ENCODE data around the gene EIF4H. TPM values are rescaled to one million over a fixed set of nuclear protein-coding genes. Genes with fewer than 3 reads are reported as not detected.
"Not testable (repeated sequence)": the region's sequence is repeated elsewhere in the genome, so short reads cannot be mapped to it uniquely, and the experiment has no call there.

Gene EIF4H
- total RNA-seq, 1 donor from 2014 or later, result 188 TPM

DNA sequence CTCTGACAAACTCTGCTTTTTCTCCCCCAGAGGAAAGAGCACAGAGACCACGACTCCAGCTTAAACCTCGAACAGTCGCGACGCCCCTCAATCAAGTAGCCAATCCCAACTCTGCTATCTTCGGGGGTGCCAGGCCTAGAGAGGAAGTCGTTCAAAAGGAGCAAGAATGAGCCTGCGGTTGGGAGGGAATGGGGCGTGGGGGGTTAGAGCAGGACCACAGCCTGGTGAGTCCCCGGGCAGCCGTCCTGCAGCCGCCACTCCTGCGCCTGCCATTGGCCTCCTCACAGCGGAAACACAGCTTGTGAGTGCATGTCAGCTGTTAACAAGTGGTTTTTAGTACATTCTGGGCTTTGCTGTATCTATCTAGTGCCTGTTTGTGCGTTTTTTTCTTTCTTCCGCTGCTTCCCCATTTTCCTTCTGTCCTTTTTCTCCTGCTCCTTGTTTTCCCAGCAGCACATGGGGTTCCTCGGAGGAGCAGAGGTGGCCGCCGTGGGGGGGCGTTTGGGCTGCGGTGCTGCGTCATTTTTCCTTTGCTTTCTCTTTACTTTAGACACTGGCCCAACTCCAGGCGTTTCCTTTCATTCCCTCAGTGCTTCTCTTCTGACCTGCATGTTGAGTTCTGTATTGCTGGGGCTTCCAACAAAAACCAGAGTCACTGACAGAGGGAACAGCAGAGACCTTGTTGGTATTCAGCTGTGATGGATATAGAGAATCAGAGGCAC lies 21.1 kb downstream of the EIF4H start:
- H3K27me3 ChIP-seq (ENCODE audit: control insufficient read depth in 3 of 3, insufficient read depth in 3 of 3, low read length in 3 of 3); H3K9ac ChIP-seq (ENCODE audit: low read depth in 1 of 3, low read length in 3 of 3); H3K4me1 ChIP-seq (ENCODE audit: control insufficient read depth in 3 of 3, insufficient read depth in 3 of 3, low read length in 3 of 3); H3K9me3 ChIP-seq (ENCODE audit: control insufficient read depth in 3 of 3, low read length in 3 of 3); H3K27ac ChIP-seq (ENCODE audit: low read depth, low read length); H3K4me3 ChIP-seq (ENCODE audit: low read length in 3 of 3): not testable (repeated sequence)
- peaks cover 46 to 55% (median 54%) of the 10 kb centered on the region in 3 donors for H3K36me3 ChIP-seq (ENCODE audit: control insufficient read depth in 3 of 3, insufficient read depth in 3 of 3, low read length in 3 of 3)

DNA sequence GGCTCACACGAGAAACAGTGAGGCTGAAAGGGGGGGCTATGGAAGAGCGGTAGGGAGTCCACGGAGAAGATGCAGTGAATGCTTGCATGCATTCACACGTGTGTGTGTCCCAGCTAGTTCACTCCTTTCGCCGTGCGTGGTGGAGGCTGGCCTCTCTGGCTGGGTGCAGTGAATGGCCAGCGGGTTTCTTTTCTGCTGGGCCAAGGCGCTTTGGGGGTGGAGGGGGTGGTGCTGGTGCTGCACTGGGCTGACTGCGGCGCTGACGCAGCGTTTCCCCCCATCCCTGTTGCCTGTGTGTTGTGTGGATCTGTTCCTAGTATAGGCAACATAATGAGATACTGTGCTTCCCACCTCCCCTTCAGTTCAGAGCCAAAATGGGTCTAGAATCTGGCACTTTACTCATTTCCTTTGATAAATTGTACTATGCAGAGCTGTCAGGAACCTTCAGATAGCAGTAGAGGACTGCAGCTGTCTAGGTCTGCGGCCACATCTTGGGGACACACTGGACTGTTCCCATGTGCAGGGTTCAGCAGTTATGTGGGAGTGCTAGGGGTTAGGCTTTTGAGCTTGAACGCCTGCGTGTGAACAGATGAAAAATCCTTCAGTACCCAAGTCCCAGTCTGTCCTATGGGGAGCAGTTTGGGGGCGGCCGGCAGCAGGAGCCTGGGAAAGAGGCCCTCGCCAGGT lies 22.0 kb downstream of the EIF4H start:
- H3K9me3 ChIP-seq (ENCODE audit: control insufficient read depth in 3 of 3, low read length in 3 of 3); H3K9ac ChIP-seq (ENCODE audit: low read depth in 1 of 3, low read length in 3 of 3); H3K4me1 ChIP-seq (ENCODE audit: control insufficient read depth in 3 of 3, insufficient read depth in 3 of 3, low read length in 3 of 3); H3K4me3 ChIP-seq (ENCODE audit: low read length in 3 of 3); H3K27ac ChIP-seq (ENCODE audit: low read depth, low read length); H3K27me3 ChIP-seq (ENCODE audit: control insufficient read depth in 3 of 3, insufficient read depth in 3 of 3, low read length in 3 of 3): not testable (repeated sequence)
- peaks cover 38 to 47% (median 45%) of the 10 kb centered on the region in 3 donors for H3K36me3 ChIP-seq (ENCODE audit: control insufficient read depth in 3 of 3, insufficient read depth in 3 of 3, low read length in 3 of 3)

DNA sequence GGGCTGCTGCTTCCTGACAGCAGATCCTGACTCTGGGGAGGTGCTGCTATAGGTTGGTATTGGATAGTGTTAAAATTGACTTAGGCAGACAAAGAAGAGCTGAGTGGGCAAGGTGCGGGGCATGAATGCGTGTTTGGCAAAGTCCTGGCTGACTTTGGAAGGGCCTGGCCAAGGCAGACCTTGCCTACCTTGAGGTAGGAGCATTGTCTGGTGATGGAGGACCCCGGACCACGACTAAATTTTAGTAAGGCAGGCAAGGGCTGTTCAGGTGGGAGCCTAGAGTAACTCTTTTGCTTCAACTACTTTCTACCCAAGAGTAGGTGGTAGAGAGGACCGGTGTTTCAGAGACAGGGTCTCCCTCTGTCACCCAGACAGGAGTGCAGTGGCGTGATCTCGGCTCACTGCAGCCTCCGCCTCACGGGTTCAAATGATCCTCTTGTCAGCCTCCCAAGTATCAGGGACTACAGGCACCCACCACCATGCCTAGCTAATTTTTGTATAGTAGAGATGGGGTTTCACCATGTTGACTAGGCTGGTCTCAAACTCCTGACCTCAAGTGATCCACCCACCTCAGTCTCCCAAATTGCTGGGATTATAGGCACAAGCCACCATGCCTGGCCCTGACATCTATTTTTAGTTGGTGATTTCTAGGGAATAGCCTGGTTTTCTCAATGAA lies 23.4 kb downstream of the EIF4H start:
- Histone ChIP-seq H3K9me3 (ENCODE audit: control insufficient read depth in 3 of 3, low read length in 3 of 3) (no peaks in the 10 kb centered on the region), H3K4me3 (ENCODE audit: low read length in 3 of 3) (no peak overlapping the region), H3K27me3 (ENCODE audit: control insufficient read depth in 3 of 3, insufficient read depth in 3 of 3, low read length in 3 of 3) (no peaks in the 10 kb centered on the region), H3K27ac (ENCODE audit: low read depth, low read length) (no peak overlapping the region), H3K9ac (ENCODE audit: low read depth in 1 of 3, low read length in 3 of 3) (no peak overlapping the region), H3K36me3 (ENCODE audit: control insufficient read depth in 3 of 3, insufficient read depth in 3 of 3, low read length in 3 of 3) (peaks cover 35 to 36% (median 35%) of the 10 kb centered on the region in 3 donors), H3K4me1 (ENCODE audit: control insufficient read depth in 3 of 3, insufficient read depth in 3 of 3, low read length in 3 of 3) (no peaks in the 10 kb centered on the region)

DNA sequence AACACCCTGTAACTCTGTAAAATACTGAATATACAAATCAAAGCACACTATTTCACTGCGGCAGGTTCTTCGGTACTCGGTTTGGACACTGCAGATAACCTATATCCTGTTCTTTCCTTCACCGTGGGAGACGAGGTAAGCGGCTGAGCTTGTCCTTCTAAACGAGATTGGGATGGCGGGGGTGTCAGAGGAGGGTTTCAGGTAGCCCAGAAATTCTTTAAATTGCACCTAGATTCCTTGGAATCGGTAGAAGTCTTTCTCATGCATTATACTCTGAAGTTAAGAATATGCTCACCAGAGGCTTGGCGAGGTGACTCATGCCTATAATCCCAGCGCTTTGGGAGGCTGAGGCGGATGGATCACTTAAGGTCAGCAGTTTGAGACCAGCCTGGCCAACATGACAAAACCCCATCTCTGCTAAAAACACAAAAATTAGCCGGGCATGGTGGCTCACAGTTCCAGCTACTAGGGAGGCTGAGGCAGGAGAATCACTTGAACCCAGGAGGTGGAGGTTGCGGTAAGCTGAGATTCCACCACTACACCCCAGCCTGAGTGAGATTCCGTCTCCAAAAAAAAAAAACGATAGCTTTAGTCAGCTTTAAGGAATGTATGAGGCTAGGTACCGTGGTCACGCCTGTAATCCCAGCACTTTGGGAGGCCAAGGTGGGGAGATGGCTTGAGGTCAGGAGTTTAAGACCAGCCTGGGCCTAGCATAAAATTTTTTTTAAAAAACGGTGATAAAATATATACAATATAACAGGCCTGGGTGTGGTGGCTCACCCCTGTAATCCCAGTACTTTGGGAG lies 25.6 kb downstream of the EIF4H start:
- Histone ChIP-seq H3K27ac (ENCODE audit: low read depth, low read length) (no peak overlapping the region), H3K9me3 (ENCODE audit: control insufficient read depth in 3 of 3, low read length in 3 of 3) (no peaks in the 10 kb centered on the region), H3K36me3 (ENCODE audit: control insufficient read depth in 3 of 3, insufficient read depth in 3 of 3, low read length in 3 of 3) (peaks cover 14 to 16% (median 14%) of the 10 kb centered on the region in 3 donors), H3K4me3 (ENCODE audit: low read length in 3 of 3) (no peak overlapping the region), H3K4me1 (ENCODE audit: control insufficient read depth in 3 of 3, insufficient read depth in 3 of 3, low read length in 3 of 3) (no peaks in the 10 kb centered on the region), H3K9ac (ENCODE audit: low read depth in 1 of 3, low read length in 3 of 3) (no peak overlapping the region), H3K27me3 (ENCODE audit: control insufficient read depth in 3 of 3, insufficient read depth in 3 of 3, low read length in 3 of 3) (no peaks in the 10 kb centered on the region)

DNA sequence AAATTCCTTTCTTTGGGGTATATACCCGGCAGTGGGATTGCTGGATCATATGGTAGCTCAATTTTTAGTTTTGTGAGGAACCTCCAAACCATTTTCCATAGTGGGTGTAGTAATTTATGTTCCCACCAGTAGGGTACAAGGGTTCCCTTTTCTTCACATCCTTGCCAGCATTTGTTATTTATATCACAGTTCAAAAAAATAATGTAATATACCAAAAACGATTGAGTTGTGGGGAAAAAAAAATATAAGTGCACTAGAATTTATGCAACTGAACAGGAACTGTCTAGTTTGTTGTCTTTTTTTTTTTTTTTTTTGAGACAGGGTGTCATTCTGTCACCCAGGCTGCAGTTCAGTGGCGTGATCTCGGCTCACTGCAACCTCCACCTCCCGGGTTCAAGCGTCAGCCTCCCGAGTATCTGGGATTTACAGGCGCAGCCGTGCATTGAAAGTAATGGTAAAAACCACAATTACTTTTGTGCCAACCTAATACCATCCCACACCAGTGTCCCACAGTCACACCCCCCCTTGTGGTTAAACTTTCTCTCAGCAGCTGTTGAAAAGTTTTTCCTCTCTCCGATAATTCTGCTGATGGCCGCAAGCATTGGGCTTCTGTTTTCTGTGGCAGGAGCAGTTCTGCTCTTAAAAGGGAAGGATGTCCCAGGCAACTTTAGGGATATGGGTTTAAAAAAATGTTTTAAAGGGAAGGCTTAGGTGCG lies 28.8 kb downstream of the EIF4H start:
- Histone ChIP-seq H3K27me3 (ENCODE audit: control insufficient read depth in 3 of 3, insufficient read depth in 3 of 3, low read length in 3 of 3) (no peaks in the 10 kb centered on the region), H3K36me3 (ENCODE audit: control insufficient read depth in 3 of 3, insufficient read depth in 3 of 3, low read length in 3 of 3) (no peaks in the 10 kb centered on the region), H3K9ac (ENCODE audit: low read depth in 1 of 3, low read length in 3 of 3) (no peak overlapping the region), H3K27ac (ENCODE audit: low read depth, low read length) (no peak overlapping the region), H3K4me1 (ENCODE audit: control insufficient read depth in 3 of 3, insufficient read depth in 3 of 3, low read length in 3 of 3) (peaks cover 3 to 5% (median 5%) of the 10 kb centered on the region in 3 donors), H3K9me3 (ENCODE audit: control insufficient read depth in 3 of 3, low read length in 3 of 3) (no peaks in the 10 kb centered on the region), H3K4me3 (ENCODE audit: low read length in 3 of 3) (no peak overlapping the region)

DNA sequence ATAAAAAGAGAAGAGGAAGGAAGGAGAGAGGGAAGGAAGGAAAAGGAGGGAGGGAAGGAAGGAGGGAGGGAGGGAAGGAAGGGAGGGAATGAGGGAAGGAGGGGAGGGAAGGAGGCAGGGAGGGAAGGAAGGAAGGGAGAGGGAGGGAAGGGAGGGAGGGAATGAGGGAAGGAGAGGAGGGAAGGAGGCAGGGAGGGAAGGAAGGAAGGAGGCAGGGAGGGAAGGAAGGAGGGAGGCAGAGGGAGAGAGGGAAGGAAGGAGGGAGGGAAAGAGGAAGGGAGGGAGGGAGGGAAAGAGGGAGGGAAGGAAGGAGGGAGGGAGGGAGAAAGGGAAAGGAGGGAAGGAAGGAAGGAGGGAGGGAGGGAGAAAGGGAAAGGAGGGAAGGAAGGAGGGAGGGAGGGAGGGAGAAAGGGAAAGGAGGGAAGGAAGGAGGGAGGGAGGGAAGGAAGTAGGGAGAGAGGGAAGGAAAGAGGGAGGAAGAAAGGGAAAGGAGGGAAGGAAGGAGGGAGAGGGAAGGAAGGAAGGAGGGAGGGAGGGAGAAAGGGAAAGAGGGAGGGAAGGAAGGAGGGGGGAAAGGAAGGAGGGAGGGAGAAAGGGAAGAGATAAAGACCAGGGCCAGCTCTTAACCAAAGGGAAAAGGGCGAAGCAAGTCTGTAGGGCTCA lies 29.9 kb downstream of the EIF4H start:
- Histone ChIP-seq H3K9me3 (ENCODE audit: control insufficient read depth in 3 of 3, low read length in 3 of 3) (no peaks in the 10 kb centered on the region), H3K27me3 (ENCODE audit: control insufficient read depth in 3 of 3, insufficient read depth in 3 of 3, low read length in 3 of 3) (no peaks in the 10 kb centered on the region), H3K36me3 (ENCODE audit: control insufficient read depth in 3 of 3, insufficient read depth in 3 of 3, low read length in 3 of 3) (no peaks in the 10 kb centered on the region), H3K4me1 (ENCODE audit: control insufficient read depth in 3 of 3, insufficient read depth in 3 of 3, low read length in 3 of 3) (peaks cover 3 to 5% (median 5%) of the 10 kb centered on the region in 3 donors), H3K9ac (ENCODE audit: low read depth in 1 of 3, low read length in 3 of 3) (no peak overlapping the region), H3K4me3 (ENCODE audit: low read length in 3 of 3) (no peak overlapping the region), H3K27ac (ENCODE audit: low read depth, low read length) (no peak overlapping the region)

DNA sequence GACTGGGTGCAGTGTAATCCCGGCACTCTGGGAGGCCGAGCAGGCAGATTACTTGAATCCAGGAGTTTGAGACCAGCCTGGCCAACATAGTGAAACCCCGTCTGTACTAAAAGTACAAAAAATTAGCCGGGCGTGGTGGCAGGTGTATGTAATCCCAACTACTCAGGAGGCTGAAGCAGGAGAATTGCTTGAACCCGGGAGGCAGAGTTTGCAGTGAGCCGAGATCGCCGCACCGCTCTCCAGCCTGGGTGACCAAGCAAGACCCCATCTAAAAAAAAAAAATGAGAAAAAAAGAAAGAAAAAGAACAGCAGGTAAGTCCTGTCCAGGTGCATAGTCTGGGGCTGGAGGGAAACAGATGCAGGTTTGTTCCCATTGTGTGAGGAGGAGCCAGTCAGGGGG lies 31.9 kb downstream of the EIF4H start:
- H3K27me3 ChIP-seq (ENCODE audit: control insufficient read depth in 3 of 3, insufficient read depth in 3 of 3, low read length in 3 of 3); H3K36me3 ChIP-seq (ENCODE audit: control insufficient read depth in 3 of 3, insufficient read depth in 3 of 3, low read length in 3 of 3); H3K4me3 ChIP-seq (ENCODE audit: low read length in 3 of 3); H3K9me3 ChIP-seq (ENCODE audit: control insufficient read depth in 3 of 3, low read length in 3 of 3); H3K9ac ChIP-seq (ENCODE audit: low read depth in 1 of 3, low read length in 3 of 3); H3K4me1 ChIP-seq (ENCODE audit: control insufficient read depth in 3 of 3, insufficient read depth in 3 of 3, low read length in 3 of 3); H3K27ac ChIP-seq (ENCODE audit: low read depth, low read length): not testable (repeated sequence)

DNA sequence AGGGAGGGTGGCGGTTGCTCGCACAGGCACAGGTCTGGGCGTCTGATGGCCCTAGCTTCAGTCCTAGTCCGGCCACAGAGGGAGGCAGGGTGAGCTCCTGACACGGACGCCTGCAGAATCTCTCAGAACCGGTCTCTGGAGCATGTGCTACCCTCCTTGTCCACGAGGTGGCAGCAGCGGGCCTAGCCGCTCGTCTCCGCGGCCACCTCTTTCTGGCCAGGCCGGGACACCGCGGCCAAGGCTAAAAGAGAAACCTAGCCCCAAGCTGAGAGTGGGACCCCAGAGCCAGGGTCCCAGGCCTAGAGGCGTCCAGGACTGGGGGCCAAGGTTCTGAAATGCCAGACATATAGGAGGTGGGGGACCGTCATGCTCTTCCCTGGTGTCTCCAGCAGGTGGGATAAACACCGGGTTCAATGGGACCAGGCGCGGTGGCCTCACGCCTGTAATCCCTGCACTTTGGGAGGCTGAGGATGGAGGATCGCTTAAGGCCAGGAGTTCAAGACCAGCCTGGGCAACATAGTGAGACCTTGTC lies 32.5 kb downstream of the EIF4H start:
- Histone ChIP-seq H3K27ac (ENCODE audit: low read depth, low read length) (no peak overlapping the region), H3K4me3 (ENCODE audit: low read length in 3 of 3) (peak overlapping the region; percentile 56 to 66 (median 63)), H3K36me3 (ENCODE audit: control insufficient read depth in 3 of 3, insufficient read depth in 3 of 3, low read length in 3 of 3) (no peaks in the 10 kb centered on the region), H3K27me3 (ENCODE audit: control insufficient read depth in 3 of 3, insufficient read depth in 3 of 3, low read length in 3 of 3) (no peaks in the 10 kb centered on the region), H3K4me1 (ENCODE audit: control insufficient read depth in 3 of 3, insufficient read depth in 3 of 3, low read length in 3 of 3) (peaks cover 3 to 5% (median 5%) of the 10 kb centered on the region in 3 donors), H3K9ac (ENCODE audit: low read depth in 1 of 3, low read length in 3 of 3) (peak overlapping the region; percentile 57 to 65 (median 60)), H3K9me3 (ENCODE audit: control insufficient read depth in 3 of 3, low read length in 3 of 3) (no peaks in the 10 kb centered on the region)

DNA sequence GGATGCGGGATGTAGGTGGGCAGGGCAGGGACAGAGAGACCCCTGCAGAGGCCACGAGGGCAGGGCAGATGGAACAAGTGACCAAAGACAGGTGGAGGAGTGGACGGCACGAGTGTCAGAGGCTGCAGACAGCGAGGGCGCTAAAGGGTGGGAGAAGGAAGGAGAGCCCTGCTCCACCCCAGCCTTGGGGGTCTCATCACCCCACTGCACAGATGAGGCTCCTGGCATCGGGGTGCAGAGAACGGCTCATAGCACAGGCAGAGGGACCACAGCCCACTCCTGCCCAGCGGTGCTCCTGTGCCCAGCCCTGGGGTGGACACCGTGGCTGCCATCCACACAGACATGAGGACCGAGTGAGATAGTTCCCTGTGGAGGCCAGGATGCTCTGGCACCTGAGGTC lies 33.4 kb downstream of the EIF4H start:
- no peak overlapping the region for H3K9ac ChIP-seq (ENCODE audit: low read depth in 1 of 3, low read length in 3 of 3)
- no peaks in the 10 kb centered on the region for H3K36me3 ChIP-seq (ENCODE audit: control insufficient read depth in 3 of 3, insufficient read depth in 3 of 3, low read length in 3 of 3)
- H3K4me3 ChIP-seq (ENCODE audit: low read length in 3 of 3), result no peak overlapping the region
- no peaks in the 10 kb centered on the region for H3K27me3 ChIP-seq (ENCODE audit: control insufficient read depth in 3 of 3, insufficient read depth in 3 of 3, low read length in 3 of 3)
- H3K4me1 ChIP-seq (ENCODE audit: control insufficient read depth in 3 of 3, insufficient read depth in 3 of 3, low read length in 3 of 3), result peaks cover 3 to 5% (median 5%) of the 10 kb centered on the region in 3 donors
- H3K9me3 ChIP-seq (ENCODE audit: control insufficient read depth in 3 of 3, low read length in 3 of 3), result no peaks in the 10 kb centered on the region
- H3K27ac ChIP-seq (ENCODE audit: low read depth, low read length), result no peak overlapping the region

Data from skeletal muscle tissue (tissue), 4 donors.